HG03039 (cell line): ENCODE data around the gene OPCML.

Source experiments
- ATAC-seq: cut with Tn5 transposase; IDR thresholded peaks from one replicate; pipeline ENCODE4 v1.9.1; 2021; ENCODE audit warnings: mild to moderate bottlenecking, moderate library complexity; ENCODE audit not compliant: unreplicated experiment

Gene OPCML

DNA sequence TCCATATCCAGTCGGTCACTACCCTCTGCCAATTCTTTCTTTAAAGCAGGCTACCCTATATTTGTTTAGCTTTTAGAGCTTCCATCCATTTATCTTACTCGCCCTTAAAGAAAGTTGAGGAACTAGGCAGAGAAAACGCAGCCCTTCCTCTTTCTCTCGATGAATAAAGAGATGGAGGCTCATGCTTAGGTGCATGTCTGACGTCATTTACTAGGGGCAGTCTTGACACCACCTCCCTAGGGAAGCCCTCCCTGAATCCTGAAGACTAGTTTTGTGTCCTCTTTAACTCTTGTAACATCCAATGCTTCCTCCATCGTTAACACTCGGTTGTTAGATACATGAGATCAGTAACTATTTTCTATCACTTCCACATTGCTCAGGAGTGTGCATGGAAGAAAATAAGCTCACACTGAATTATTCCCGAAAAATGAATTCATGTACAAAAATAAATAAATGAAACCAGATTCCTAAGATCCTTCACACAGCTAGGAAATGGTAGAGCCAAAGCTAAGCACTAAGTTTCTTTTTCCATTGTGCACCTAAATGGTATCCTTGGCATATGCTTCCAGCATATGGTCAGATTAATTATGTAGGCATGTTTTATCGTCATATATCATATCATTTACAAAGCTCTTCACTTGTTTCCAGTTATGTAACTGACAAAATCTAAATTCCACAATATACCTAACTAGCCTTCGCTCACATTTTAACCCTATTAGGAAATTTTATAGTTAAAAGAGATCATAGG is 291.2 kb downstream of the OPCML start:
- ATAC-seq, result no peak

DNA sequence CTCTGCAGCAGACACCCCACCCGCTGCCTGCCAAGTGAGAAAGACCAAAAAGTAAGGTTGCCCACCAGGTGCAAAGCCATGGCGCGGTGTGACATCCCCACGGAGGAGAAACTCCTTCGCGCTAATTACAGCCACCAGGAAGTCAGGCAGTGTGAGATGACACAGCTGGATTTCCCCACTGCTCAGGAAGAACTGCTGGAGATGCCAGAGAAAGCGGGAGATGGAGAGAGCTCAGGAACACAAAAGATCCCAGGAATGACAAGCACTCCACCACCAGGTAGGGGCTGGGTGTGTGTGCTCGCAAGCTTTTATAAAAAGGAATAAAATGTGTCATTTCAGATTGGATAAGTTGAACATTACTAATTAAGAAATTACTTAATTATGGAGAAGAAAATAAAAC is 292.7 kb downstream of the OPCML start:
- ATAC-seq, result no peak

DNA sequence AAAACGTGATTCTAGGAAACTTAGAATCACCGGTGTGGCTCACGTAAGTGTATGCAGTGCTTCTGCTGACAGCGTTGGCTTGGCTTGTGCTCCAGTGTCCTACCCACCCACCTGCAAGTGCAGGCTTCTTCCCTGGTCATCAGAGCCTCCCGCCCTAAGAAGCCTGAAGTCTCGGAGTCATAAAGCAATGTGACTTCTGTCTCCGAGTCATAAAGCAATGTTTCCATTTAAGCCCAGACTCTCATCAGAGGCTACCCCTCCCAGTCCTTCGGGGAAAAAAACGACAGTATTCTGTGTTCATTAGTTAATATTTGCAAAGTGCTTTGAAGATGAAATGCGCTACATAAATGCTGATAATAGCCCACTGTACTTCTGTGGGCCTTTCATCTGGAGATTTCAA is 293.8 kb downstream of the OPCML start:
- no peak for ATAC-seq

DNA sequence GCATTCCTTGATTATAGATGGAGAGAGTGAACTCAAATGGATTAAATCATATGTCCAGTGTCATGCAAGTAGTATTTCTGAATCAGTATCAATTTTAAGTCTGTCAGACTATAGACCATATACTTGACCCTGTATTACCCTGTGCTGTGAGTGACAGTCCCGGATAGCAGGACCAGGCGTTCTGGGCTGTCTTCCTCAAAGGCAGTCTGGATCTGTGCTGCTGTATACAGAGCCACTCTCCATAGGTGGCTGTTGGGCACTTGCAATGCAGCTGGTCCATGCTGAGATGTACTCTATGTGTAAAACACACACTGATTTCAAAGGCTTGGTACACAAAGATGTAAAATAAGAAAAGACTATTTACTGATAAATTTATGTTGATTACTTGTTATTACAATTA is 294.3 kb downstream of the OPCML start:
- no peak for ATAC-seq

DNA sequence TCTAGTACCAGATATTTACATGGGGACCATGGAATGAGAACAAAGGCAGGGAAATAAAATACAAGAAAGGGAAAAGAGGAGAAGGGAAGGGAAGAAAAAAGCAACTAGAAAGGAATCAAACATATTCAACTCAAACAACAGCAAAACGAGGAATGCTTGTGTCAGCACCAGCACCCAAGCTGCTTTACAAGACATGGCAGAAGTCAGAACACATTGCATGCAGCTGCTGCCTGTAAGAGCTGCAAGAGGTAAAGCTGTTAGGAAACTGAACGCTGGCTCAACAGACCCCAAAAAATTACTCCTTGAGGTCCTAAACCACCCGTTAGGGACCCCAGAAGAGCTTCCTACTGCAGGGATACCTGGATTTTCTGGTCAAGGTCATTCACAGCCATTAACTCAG is 296.9 kb downstream of the OPCML start:
- ATAC-seq, result no peak

DNA sequence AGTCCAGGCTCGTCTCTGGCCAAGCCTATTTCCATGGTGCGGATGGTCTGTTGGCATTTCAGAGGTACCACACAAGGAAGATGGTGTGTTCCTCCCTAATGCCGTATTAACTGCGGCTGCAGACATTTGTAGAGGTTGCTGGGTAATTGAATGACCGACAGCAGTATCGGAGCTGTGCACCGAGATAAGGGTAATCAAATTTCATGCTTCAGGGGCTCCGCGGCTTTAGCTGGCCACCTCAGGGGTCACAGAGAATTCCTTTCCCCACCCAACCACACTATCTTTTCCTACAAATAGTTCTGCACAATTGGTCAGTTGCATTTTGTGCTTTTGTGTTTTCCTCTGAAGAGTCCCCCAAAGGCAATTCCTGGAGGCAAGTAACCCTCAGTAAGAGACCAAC is 297.4 kb downstream of the OPCML start:
- no peak for ATAC-seq

DNA sequence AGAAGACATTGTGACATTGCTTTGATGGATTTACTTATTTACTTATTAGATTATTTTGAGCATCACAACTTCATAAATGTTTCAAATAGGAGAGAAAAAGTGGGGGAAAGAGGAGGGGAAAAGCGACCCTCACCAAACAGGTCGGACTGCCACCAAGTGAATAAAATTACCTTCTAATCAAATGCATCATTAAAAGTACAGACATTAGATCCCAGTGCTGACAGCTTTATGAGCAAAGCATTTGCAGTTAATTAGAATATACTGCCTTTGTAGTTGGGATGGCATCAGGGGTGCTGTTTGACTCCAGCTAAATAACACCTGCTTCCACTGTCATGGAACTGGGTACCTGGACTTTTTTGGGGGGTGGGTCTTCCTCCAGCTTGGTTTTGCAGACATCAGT is 299.6 kb downstream of the OPCML start:
- no peak for ATAC-seq

DNA sequence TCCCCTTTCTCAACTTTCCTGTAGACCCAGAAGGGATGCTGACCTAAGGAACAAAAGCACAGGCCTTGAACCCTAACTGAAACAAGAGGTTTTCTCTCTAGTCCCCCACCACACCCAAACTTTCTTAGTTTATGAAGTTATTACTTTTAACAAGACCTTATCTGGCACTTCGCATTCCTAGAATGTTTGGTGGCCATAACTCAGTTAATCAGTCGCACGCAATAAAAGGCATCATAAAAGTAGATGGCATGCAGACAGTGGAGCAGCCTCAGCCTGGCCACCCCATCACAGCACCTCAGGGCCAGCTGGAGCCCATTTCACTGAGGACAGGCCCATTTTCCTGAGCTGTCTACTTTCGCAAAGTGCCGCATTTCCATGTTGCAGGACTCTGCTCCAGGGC is 301.9 kb downstream of the OPCML start:
- ATAC-seq, result no peak

DNA sequence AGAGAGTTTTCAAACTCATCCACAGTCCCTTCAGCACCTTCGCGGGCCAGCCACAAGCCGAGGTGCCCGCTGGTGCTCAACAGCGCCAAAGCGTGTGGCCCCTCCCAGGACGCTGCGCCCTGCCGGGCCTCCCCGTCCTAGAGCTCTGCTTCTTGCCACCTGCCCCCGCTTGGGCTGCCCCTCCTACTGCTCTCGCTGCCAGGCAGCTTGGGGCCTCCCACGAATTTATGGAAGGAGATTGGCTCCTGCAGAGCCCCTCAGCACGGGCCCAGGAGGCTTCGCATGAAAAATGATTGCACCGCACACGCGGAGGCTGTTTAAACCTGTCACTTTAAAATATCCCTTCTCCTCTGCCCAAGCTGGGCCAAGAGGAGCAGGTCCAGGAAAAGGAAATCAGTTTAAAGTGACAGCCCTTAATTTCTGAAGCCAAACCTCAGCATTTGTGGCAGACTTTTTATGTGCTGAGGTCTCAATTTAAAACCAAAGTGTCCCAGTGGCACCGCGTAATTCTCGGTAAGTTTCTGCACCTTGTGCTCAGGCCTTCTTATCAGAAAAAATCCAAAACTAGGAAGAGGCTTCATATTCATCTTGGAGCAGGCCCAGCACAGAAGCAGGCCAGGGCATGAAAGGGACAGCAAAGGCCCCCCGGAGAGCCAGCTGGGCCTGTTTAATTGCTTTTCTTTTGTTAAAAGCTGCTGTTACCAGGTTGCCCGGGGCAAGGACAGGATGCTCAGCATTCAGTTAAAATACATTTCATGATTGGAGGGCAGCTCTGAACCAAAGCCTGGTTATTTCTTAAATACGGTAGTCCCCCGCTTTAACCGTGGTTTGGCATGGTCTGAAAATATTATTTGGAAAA is 303.6 kb downstream of the OPCML start:
- no peak for ATAC-seq

DNA sequence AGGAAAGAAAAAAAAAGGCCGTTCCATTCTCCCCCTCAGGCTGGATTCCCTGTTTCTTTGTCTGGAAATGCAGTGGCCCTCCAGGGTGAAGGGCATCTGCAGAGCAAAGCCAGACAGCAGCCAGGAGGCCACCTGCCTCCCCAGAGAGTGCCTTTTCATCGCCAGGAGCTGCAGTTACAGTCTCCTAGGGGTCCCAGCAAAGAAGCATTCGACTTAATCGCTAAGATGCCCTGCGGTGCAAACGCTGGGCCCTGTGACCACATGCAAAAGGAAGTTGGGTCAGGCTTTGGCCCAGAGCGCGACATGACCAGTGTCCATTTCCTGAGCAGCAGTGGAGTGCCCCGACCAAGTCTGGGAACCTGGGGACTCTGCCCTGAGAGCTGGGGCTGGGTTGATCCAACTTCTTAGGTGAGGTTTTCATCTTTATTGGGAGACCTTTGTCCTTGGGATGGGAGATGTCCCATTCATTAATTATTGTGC is 304.6 kb downstream of the OPCML start:
- no peak for ATAC-seq

DNA sequence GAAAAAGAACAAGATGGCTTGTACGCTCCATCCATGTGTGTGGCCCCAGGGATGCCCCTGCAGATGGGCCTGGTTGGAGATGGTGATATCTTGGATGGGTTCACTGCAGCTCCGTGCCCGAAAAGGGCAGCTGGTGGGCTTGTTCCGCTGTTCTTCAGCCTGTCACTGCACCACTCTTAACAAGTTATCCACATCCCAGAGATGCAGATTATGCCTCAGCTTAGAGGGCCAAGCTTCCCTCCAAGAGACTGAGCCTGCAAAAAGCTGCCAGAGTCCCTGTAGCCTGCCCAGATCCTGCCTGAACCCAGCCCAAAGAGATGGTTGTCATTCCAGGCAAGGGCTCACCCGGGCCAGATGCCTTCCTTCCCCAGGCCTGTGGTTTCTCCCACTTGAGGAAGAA is 308.0 kb downstream of the OPCML start:
- no peak for ATAC-seq

DNA sequence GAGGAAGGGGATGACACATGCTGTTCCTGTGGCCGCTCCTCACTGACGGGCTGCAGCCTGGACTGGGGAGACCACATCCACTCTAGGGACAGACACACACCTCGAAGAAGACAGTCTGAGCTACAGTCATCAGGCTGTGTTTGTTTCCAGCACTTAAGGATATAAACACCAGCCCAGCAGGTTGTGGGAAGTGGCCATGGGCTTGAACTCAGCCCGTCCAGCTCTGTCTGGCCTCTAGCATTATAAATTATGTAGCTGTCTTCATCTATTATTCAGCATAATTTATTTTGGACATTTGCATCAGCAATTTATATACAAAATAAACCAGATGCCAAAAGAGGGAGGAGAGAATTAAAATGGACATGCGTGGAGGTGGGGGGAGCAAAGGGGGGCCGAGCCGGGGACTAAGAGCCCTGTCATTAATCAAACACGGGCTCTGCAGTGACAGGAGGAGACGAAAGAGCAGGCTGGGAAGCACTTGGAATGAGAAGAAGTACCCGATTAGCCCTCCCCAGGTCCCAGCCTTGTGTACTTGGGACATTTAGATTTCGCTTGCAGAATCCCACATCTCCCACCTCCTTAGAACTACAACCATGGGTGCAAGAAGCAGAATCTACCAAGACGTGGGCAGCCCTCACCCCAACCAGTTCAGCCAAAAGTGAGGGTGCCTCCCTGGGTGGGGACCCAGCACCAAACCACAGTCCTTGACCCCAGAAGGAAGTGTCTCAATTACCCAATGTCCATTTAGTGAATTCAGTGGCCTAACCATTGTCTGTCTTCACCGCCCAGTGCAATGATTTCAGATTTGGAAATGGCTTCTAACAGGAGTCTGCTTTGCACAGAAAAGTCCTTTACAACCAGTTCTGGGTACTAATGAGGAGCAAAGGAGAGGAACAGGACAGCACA is 309.6 kb downstream of the OPCML start:
- no peak for ATAC-seq

DNA sequence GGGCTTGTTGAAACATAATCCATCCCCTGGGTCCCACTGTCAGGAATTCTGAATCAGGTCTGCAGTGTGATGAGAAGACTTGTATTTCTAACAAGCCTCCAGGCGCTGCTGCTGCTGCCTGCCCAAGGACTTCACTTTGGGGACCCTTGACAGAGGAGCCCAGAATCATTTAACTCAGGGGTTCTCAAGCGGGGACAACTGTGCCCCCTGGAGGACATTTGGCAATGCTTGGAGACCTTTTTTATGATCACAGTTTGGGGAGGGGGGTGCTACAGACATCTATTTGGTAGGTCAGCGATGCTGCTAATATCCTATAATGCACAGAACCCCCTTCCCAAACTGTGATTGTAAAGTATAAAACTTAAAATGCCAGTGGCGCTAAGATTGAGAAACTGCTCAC is 312.8 kb downstream of the OPCML start:
- no peak for ATAC-seq

DNA sequence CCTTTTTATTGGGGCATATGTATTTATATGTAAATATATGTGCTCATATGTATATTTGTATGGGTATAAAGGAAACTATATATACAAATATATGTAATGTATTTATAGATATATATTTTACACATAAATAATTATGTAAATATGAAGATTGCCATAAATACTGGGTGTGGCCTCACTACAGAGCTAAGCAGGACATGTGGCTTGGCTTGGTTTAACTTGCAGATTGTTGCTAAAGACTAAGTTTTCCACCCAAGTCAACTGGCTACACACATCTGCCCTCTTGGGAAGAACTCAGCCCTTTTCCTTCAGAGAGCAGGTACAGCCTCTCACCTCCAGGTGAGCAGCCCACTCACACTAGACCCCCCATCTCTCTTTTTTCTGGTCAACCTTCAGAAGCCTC is 315.5 kb downstream of the OPCML start:
- ATAC-seq, result no peak

DNA sequence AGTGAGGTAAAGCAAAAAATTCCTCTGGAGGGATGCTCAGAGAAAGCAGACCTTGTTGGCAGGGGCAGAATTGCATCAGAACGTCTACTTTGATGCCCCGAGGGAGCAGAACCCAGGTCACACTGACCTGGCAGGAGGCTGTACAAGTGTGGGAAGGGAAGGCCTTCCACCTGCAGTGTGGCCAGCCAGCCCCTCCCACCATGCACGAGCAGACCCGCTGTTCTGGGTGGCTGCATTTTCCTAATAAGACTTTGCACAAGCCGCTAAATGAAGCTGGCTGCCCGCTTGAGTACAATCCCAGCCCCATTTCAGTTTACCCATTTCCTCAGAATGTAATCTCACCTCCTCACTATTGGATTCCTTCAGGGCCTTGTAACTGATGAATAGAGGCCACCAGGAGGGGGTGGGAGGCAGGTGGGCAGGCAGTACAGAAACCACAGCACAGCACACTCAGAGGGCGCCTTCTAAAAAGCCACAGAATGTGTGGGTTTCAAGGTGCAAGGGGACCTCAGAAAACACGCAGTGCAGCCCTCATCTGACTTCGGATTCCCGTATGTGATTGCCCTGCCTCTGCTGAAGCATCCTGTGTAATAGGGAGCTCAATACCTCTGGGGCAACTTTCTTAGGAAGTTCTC is 316.6 kb downstream of the OPCML start:
- ATAC-seq, result no peak

DNA sequence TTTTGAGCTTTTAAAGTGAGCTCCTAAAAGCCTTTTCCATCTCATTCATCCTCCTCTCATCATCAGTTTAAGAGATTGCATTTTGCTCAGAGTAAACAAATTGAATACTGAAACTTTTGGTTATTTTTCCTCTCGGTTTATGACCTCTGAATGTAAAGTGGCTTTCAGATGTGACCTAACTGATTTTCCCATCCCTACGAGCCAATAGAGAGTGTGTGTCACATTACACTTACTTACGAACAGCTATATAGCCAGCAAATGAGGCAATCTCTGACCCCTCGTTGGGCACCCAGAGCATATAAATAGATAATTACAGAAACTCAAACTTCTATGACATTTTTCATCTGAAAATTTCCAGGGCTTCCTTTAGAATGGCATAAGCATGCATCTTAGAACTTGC is 317.7 kb downstream of the OPCML start:
- no peak for ATAC-seq

DNA sequence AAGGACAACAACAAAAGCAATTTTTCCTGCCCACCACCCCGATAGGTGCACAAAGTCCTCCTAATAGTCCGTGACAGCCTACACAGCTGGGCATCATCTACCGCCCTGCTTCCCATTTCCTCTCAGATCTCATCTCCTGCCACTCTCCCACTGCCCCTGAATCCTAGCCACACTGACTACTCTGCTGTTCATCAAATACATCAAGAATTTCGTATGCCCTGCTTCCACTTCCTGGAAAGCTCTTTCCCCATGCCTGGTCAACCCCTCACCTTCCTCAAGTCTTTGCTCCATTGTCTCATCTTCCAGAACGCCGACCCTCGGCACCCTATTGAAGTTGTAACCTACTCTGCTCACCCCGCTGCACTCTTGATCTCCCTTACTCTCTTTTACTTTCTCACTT is 320.1 kb downstream of the OPCML start:
- no peak for ATAC-seq

DNA sequence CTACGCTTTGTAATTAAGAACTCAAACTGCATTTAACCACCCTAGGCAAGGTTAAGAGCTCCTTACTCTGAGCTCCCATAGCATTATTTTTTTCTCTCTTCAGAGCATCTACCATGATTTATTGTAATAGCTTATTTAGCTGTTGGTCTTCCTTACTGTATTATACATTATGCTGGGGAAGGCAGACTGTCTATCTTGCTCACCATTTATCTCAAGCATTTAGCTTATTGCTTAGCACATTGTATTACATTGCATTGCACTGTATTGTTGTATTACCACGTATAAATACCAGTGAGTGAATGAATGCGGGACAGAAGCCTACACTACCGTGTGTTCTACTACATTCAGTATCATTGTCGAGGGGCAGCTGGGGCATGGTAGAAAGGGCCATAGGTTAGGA is 324.3 kb downstream of the OPCML start:
- ATAC-seq, result no peak

DNA sequence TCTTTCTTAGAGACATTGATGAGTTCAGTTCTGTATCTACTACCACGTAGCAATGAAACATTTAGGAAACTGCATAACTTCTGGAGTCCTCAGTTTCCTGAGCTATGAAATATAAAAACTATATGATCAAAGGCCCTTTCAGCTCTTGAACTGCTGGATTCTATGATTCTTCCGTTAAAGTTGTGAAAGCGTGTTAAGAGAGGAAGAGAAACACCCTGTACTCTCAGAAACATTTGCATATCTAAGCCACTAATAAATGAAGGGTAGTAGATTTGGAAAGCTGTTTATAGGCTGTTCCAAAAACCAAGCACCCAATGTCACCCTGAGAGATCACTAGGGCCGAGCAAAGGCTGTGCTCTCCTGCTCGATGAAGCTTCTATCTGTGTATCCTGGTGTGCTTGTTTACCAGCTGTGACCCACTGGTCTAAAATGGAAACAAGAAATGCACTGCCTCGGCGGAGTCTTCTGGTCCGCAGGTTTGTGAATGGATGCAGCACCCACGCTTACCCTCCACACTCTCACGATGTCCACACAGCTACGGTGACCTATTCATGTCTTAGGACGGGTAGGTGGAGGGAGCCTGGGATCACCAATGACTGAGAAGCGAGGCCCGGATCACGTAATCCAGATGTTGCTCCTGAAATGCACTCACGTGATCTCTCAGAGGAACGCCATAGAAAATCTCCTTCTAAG is 325.8 kb downstream of the OPCML start:
- ATAC-seq, result no peak

DNA sequence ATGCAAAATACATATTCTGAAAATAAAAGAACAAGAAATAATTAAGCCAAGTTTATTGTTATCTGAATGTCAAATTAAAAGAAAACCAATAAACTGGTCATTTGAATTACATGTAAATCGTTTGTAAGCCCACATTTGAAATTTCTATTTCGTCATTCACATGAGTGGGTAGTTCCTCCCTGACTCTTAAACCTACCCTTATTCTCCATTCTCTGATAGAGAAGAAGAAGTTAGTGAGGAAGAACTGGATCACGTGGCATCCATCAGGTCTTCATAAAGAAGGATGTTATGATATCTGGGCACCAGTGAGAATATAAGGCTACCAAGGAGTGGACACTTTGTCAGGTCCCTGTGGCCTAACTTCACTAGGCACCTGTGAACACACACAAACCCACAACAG is 328.1 kb downstream of the OPCML start:
- ATAC-seq, result no peak
